Type B pancreatic cell (in vitro differentiated cells): Measurements from ENCODE around the gene FBH1. TPM values are rescaled to one million over a fixed set of nuclear protein-coding genes. Genes with fewer than 3 reads are reported as not detected.
A peak's percentile ranks its signal among the peaks of the same experiment; 100 is the strongest.

Source experiments
- DNase-seq: peaks from one replicate; pipeline ENCODE4 v3.0.0; 2021; ENCODE audit warnings: mixed read lengths; ENCODE audit not compliant: unreplicated experiment; ENCODE audit errors: extremely low spot score
- H3K27ac Mint-ChIP-seq: 2 replicates; pipeline ENCODE4 v1.8.0; 2021; ENCODE audit warnings: mild to moderate bottlenecking, mixed read lengths
- H3K27me3 Mint-ChIP-seq: 2 replicates; pipeline ENCODE4 v1.8.0; 2021; ENCODE audit warnings: mixed read lengths
- H3K36me3 Mint-ChIP-seq: 2 replicates; pipeline ENCODE4 v1.8.0; 2021; ENCODE audit warnings: mixed read lengths
- H3K4me1 Mint-ChIP-seq: one replicate; pipeline ENCODE4 v1.8.0; 2021; ENCODE audit warnings: mixed read lengths; ENCODE audit not compliant: unreplicated experiment
- H3K4me3 Mint-ChIP-seq: 2 replicates; pipeline ENCODE4 v1.8.0; 2021; ENCODE audit warnings: mild to moderate bottlenecking, mixed read lengths
- H3K9me3 Mint-ChIP-seq: 2 replicates; pipeline ENCODE4 v1.8.0; 2021; ENCODE audit warnings: mixed read lengths
- total RNA-seq: library from RNA; stranded (reverse); gene quantifications from 2 replicates; pipeline ENCODE4 v1.2.1, GENCODE V29; 2021; ENCODE audit warnings: low replicate concordance
- TF ChIP-seq, protein P1 (sequence below): fragments of 200-600 bp; sonication (generic); conservative IDR thresholded peaks from 2 replicates; pipeline ENCODE4 v1.5.0; 2021; ENCODE audit warnings: antibody characterized with exemption, mild to moderate bottlenecking

Gene FBH1
- total RNA-seq, 1 donor from 2014 or later = 73.0 TPM

DNA sequence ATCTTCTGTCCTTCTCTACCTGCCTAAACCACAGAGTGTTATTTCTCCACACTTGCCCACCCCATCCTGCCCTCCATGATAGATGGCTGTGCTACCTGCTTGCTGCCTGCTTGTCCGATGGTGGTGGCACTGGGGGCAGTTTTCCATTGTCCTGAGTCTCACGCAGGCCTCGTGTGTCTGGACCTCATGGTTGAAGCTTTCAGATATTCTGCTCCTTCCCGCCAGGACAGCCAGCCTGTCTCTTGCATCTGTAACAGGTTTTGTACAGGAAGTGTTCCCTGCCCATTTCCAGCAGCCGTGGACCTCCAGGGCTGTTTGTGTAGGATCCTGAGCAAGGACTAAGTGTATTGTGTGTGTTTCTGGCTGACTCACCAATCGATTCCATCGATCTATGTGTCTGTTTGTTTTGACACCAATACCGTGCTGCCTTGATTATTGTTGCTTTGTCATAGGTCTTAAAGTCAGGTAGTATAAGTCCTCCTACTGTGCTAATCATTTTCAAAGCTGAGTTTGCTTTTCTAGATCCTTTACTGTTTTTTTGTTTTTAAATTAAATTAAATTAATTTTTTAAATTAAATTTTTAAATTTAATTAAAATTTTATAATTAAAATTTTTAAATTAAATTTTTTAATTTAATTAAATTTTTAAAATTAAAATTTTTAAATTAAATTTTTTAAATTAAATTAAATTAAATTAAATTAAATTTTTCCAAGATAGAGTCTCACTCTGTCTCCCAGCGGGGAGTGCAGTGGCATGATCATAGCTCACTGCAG is 78.8 kb downstream of the FBH1 start:
- TF ChIP-seq, protein P1, sequence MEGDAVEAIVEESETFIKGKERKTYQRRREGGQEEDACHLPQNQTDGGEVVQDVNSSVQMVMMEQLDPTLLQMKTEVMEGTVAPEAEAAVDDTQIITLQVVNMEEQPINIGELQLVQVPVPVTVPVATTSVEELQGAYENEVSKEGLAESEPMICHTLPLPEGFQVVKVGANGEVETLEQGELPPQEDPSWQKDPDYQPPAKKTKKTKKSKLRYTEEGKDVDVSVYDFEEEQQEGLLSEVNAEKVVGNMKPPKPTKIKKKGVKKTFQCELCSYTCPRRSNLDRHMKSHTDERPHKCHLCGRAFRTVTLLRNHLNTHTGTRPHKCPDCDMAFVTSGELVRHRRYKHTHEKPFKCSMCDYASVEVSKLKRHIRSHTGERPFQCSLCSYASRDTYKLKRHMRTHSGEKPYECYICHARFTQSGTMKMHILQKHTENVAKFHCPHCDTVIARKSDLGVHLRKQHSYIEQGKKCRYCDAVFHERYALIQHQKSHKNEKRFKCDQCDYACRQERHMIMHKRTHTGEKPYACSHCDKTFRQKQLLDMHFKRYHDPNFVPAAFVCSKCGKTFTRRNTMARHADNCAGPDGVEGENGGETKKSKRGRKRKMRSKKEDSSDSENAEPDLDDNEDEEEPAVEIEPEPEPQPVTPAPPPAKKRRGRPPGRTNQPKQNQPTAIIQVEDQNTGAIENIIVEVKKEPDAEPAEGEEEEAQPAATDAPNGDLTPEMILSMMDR = no peak
- Mint-ChIP-seq H3K27me3 (peaks cover 17% of the 10 kb centered on the region), H3K4me1 (no peaks in the 10 kb centered on the region), H3K4me3 (no peak overlapping the region), H3K27ac (peak overlapping the region; percentile 6), H3K36me3 (no peaks in the 10 kb centered on the region), H3K9me3 (no peaks in the 10 kb centered on the region)
- DNase-seq = peak; percentile 43

DNA sequence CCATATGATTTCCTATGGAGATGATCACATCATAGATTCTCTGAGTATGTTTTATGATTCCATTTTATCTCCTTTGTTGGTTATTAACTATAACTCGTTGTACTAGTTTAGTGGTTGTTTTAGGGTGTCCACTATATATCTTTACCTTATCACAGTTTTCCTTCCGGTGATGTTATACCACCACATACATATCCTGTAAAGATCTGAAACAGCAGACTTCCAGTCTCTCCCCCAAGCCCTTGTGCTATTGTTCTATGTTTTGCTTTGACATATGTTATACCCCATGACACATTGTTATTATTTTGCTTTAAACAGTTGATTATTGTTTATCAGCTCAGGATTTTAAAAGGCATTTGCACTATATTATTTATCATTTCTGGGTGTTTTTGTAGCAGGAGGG is 80.0 kb downstream of the FBH1 start:
- TF ChIP-seq, protein P1 = no peak
- no peak overlapping the region for H3K27ac Mint-ChIP-seq
- H3K4me1 Mint-ChIP-seq = no peaks in the 10 kb centered on the region
- no peak for DNase-seq
- H3K36me3 Mint-ChIP-seq = no peaks in the 10 kb centered on the region
- no peaks in the 10 kb centered on the region for H3K9me3 Mint-ChIP-seq
- no peak overlapping the region for H3K4me3 Mint-ChIP-seq
- peaks cover 24% of the 10 kb centered on the region for H3K27me3 Mint-ChIP-seq

DNA sequence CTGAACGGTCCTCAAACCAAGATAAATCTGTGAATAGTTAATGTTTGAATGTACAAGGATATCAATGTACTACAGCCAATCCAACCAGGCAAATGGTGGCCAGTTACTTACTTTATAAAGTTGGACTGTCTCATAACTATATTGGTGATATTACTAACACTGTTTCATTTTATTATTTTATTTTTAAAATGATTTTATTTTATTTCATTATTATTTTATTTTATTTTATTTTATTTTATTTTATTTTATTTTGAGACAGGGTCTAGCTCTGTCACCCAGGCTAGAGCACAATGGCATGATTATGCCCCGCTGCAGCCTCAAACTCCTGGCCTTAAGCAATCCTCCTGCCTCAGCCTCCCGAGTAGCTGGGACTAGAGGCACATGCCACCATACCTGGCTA is 80.5 kb downstream of the FBH1 start:
- TF ChIP-seq, protein P1 = no peak
- no peaks in the 10 kb centered on the region for H3K36me3 Mint-ChIP-seq
- H3K4me3 Mint-ChIP-seq = no peak overlapping the region
- no peak overlapping the region for H3K27ac Mint-ChIP-seq
- H3K9me3 Mint-ChIP-seq = no peaks in the 10 kb centered on the region
- peaks cover 29% of the 10 kb centered on the region for H3K27me3 Mint-ChIP-seq
- DNase-seq = no peak
- H3K4me1 Mint-ChIP-seq = no peaks in the 10 kb centered on the region

- H3K4me3 Mint-ChIP-seq = no peak overlapping the region
- no peak for DNase-seq
- peaks cover 38% of the 10 kb centered on the region for H3K27me3 Mint-ChIP-seq
- no peaks in the 10 kb centered on the region for H3K36me3 Mint-ChIP-seq
- peaks cover 2% of the 10 kb centered on the region for H3K4me1 Mint-ChIP-seq
- no peak overlapping the region for H3K27ac Mint-ChIP-seq
- TF ChIP-seq, protein P1 = no peak
- no peaks in the 10 kb centered on the region for H3K9me3 Mint-ChIP-seq
Measured at GRCh38 chr10:5971315-5971832, 81.3 kb downstream of the FBH1 start.

DNA sequence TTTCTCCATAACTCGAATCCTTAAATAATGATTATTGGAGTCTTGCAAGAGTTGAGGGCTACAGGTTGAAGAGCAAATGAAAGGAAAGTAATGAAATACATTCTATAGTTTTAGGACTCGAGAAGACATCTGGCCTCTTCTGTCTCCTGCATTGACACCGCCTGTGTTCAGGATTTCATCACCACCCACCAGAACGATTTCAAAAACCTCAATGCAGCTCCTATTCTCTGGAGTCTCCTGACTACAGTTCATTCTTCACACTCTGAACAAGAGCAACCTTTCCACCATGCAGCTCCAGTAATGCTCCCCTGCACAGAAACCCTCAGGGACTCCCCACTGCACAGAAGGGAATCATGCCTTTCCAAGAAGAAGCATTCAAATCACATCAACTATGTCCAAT is 81.8 kb downstream of the FBH1 start:
- Mint-ChIP-seq H3K36me3 (no peaks in the 10 kb centered on the region), H3K9me3 (no peaks in the 10 kb centered on the region), H3K4me1 (peaks cover 6% of the 10 kb centered on the region), H3K4me3 (no peak overlapping the region), H3K27ac (no peak overlapping the region), H3K27me3 (peaks cover 43% of the 10 kb centered on the region)
- TF ChIP-seq, protein P1 = no peak
- DNase-seq = no peak
